ENCODE measurements around the gene PRH2.
A peak's percentile ranks its signal among the peaks of the same experiment; 100 is the strongest.

The PRH2 gene

GRCh38 chr12:10919809-10920208, 9.2 kb upstream of the PRH2 start:
- Histone ChIP-seq H3K27me3 (replicated peaks; ENCODE audit: control insufficient read depth, insufficient read depth, low read length) (no peaks in the 10 kb centered on the region), H3K4me3 (replicated peaks; ENCODE audit: low read depth, low read length) (no peak overlapping the region), H3K36me3 (ENCODE audit: control insufficient read depth, insufficient read depth, low read length) (no peaks in the 10 kb centered on the region)
- TF ChIP-seq CTCF (IDR thresholded peaks at IDR 0.05; ENCODE audit: insufficient read depth, low read length, poor library complexity, severe bottlenecking), result no peak
- no peak for DNase-seq (ENCODE audit: extremely low read depth, insufficient read length)

GRCh38 chr12:10926269-10926668, 2.8 kb upstream of the PRH2 start:
- H3K36me3 ChIP-seq (ENCODE audit: control insufficient read depth, insufficient read depth, low read length), result no peaks in the 10 kb centered on the region
- no peaks in the 10 kb centered on the region for H3K27me3 ChIP-seq (replicated peaks; ENCODE audit: control insufficient read depth, insufficient read depth, low read length)
- H3K4me3 ChIP-seq (replicated peaks; ENCODE audit: low read depth, low read length), result no peak overlapping the region
- TF ChIP-seq CTCF (IDR thresholded peaks at IDR 0.05; ENCODE audit: insufficient read depth, low read length, poor library complexity, severe bottlenecking), result no peak
- DNase-seq (ENCODE audit: extremely low read depth, insufficient read length), result no peak

- no peak for TF ChIP-seq CTCF (IDR thresholded peaks at IDR 0.05; ENCODE audit: insufficient read depth, low read length, poor library complexity, severe bottlenecking)
- Histone ChIP-seq H3K27me3 (replicated peaks; ENCODE audit: control insufficient read depth, insufficient read depth, low read length) (no peaks in the 10 kb centered on the region), H3K4me3 (replicated peaks; ENCODE audit: low read depth, low read length) (no peak overlapping the region), H3K36me3 (ENCODE audit: control insufficient read depth, insufficient read depth, low read length) (no peaks in the 10 kb centered on the region)
- peak; percentile 18 for DNase-seq (ENCODE audit: extremely low read depth, insufficient read length)
These were observed 7.5 kb downstream of the PRH2 start for GRCh38 chr12:10936506-10936905.

GRCh38 chr12:10939163-10939562, 10.1 kb downstream of the PRH2 start, which contains the start of gene TAS2R14:
TAS2R14 (minus strand) TSS chr12:10939263; CDS start chr12:10939207, 56 bp downstream.
- no peak within 1 kb of the TSS for H3K4me3 ChIP-seq (replicated peaks; ENCODE audit: low read depth, low read length)
- H3K36me3 ChIP-seq (ENCODE audit: control insufficient read depth, insufficient read depth, low read length), result no peaks in the 10 kb centered on the region
- no peak for TF ChIP-seq CTCF (IDR thresholded peaks at IDR 0.05; ENCODE audit: insufficient read depth, low read length, poor library complexity, severe bottlenecking)
- no peaks in the 10 kb centered on the region for H3K27me3 ChIP-seq (replicated peaks; ENCODE audit: control insufficient read depth, insufficient read depth, low read length)
- DNase-seq (ENCODE audit: extremely low read depth, insufficient read length), result no peak

GRCh38 chr12:10940389-10940788, 11.4 kb downstream of the PRH2 start:
- Histone ChIP-seq H3K27me3 (replicated peaks; ENCODE audit: control insufficient read depth, insufficient read depth, low read length) (no peaks in the 10 kb centered on the region), H3K4me3 (replicated peaks; ENCODE audit: low read depth, low read length) (no peak overlapping the region), H3K36me3 (ENCODE audit: control insufficient read depth, insufficient read depth, low read length) (no peaks in the 10 kb centered on the region)
- no peak for DNase-seq (ENCODE audit: extremely low read depth, insufficient read length)
- TF ChIP-seq CTCF (IDR thresholded peaks at IDR 0.05; ENCODE audit: insufficient read depth, low read length, poor library complexity, severe bottlenecking), result no peak

- Histone ChIP-seq H3K36me3 (ENCODE audit: control insufficient read depth, insufficient read depth, low read length) (no peaks in the 10 kb centered on the region), H3K27me3 (replicated peaks; ENCODE audit: control insufficient read depth, insufficient read depth, low read length) (no peaks in the 10 kb centered on the region), H3K4me3 (replicated peaks; ENCODE audit: low read depth, low read length) (no peak overlapping the region)
- DNase-seq (ENCODE audit: extremely low read depth, insufficient read length), result no peak
- TF ChIP-seq CTCF (IDR thresholded peaks at IDR 0.05; ENCODE audit: insufficient read depth, low read length, poor library complexity, severe bottlenecking), result no peak
These were observed 12.3 kb downstream of the PRH2 start for GRCh38 chr12:10941369-10941768.
